Naive thymus-derived CD4-positive, alpha-beta T cell (primary cell): ENCODE measurements around the gene SELENOO. TPM values are rescaled to one million over a fixed set of nuclear protein-coding genes. Genes with fewer than 3 reads are reported as not detected.

Source experiments
- ATAC-seq: fragments of 150-1000 bp; cut with Tn5 transposase; 2 replicates; pipeline ENCODE4 v1.10.0; 2021; ENCODE audit warnings: mild to moderate bottlenecking, moderate library complexity
- CTCF ChIA-PET: fragments of 350-600 bp; sonication (Branson Sonifier 250); formaldehyde crosslinking; loops from one replicate; lab custom pipeline; 2021; ENCODE audit warnings: antibody characterized with exemption; lab: Charles Lee
- POLR2A ChIA-PET: fragments of 350-600 bp; sonication (Branson Sonifier 250); formaldehyde crosslinking; loops from one replicate; lab custom pipeline; 2021; ENCODE audit warnings: antibody characterized with exemption, inconsistent platforms; lab: Charles Lee
- DNase-seq, 9 donors: peaks; one replicate each; pipeline versions ENCODE4 v3.0.0 to v3.0.0-alpha.2; 2020 to 2022; ENCODE audit warnings: mixed read lengths in 1 of 9
- H3K27ac ChIP-seq: one replicate; pipeline ENCODE4 v1.7.0; 2013; ENCODE audit warnings: mild to moderate bottlenecking, low read depth, low read length, moderate library complexity
- H3K27me3 ChIP-seq, 2 donors: one replicate each; pipeline ENCODE4 v1.7.0; 2013; ENCODE audit warnings: low read length in 2 of 2, mild to moderate bottlenecking in 2 of 2, moderate library complexity in 2 of 2; ENCODE audit not compliant: control insufficient read depth in 2 of 2, insufficient read depth in 2 of 2
- H3K36me3 ChIP-seq, 3 experiments: 1 replicate in 2 of 3; 2 replicates in 1 of 3; pipeline ENCODE4 v1.7.0; 2013; ENCODE audit warnings: low read length in 3 of 3, mild to moderate bottlenecking in 3 of 3, moderate library complexity in 1 of 3; ENCODE audit not compliant: insufficient read depth in 3 of 3, control insufficient read depth in 2 of 3
- H3K4me1 ChIP-seq, 2 donors: one replicate each; pipeline ENCODE4 v1.7.0; 2013; ENCODE audit warnings: low read length in 2 of 2, mild to moderate bottlenecking in 2 of 2, moderate library complexity in 1 of 2; ENCODE audit not compliant: control insufficient read depth in 2 of 2, insufficient read depth in 2 of 2
- H3K4me3 ChIP-seq: 2 replicates; pipeline ENCODE4 v1.7.0; 2013; ENCODE audit warnings: mild to moderate bottlenecking, low read length
- H3K9me3 ChIP-seq, 3 experiments: 1 replicate in 2 of 3; 2 replicates in 1 of 3; pipeline ENCODE4 v1.7.0; 2013; ENCODE audit warnings: low read length in 3 of 3; ENCODE audit not compliant: control insufficient read depth in 2 of 3
- H3K27ac Mint-ChIP-seq, 9 donors: one replicate each; pipeline ENCODE4 v1.8.0; 2020 to 2022; ENCODE audit warnings: mixed read lengths in 9 of 9, mild to moderate bottlenecking in 8 of 9, moderate library complexity in 5 of 9, inconsistent platforms in 2 of 9
- H3K27me3 Mint-ChIP-seq, 5 donors: one replicate each; pipeline ENCODE4 v1.8.0; 2021 to 2022; ENCODE audit warnings: mixed read lengths in 5 of 5, mild to moderate bottlenecking in 1 of 5
- H3K36me3 Mint-ChIP-seq, 5 donors: one replicate each; pipeline ENCODE4 v1.8.0; 2020 to 2022; ENCODE audit warnings: mixed read lengths in 5 of 5, mild to moderate bottlenecking in 3 of 5, inconsistent platforms in 1 of 5
- H3K4me1 Mint-ChIP-seq, 7 donors: one replicate each; pipeline ENCODE4 v1.8.0; 2020 to 2022; ENCODE audit warnings: mixed read lengths in 7 of 7, mild to moderate bottlenecking in 3 of 7, inconsistent platforms in 1 of 7
- H3K4me3 Mint-ChIP-seq, 10 donors: one replicate each; pipeline ENCODE4 v1.8.0; 2020 to 2022; ENCODE audit warnings: mild to moderate bottlenecking in 10 of 10, mixed read lengths in 10 of 10, moderate library complexity in 6 of 10, inconsistent platforms in 2 of 10
- H3K9me3 Mint-ChIP-seq, 11 donors: one replicate each; pipeline ENCODE4 v1.8.0; 2020 to 2022; ENCODE audit warnings: mixed read lengths in 11 of 11, mild to moderate bottlenecking in 4 of 11, inconsistent platforms in 1 of 11, moderate library complexity in 1 of 11
- intact Hi-C, 2 donors: fragments of 100-400 bp; cut with micrococcal nuclease; formaldehyde crosslinking; loops; one replicate each; pipeline ENCODE4 v1.15.1; 2023
- polyA plus RNA-seq, 2 donors: library from polyadenylated mRNA; unstranded; fragments of 300-500 nt; fragmentation: Illumina TruSeq; gene quantifications; one replicate each; pipeline ENCODE4 v1.2.3, GENCODE V29; 2021
- total RNA-seq, 6 experiments: library from RNA in 5 of 6; stranded (reverse) in 5 of 6; gene quantifications; 1 replicate in 5 of 6; 2 replicates in 1 of 6; pipeline ENCODE4 v1.2.3 and lab custom pipeline; 2021 to 2026

SELENOO gene
- total and polyA plus RNA-seq, 7 experiments from 2014 or later = 3.4 to 36.6 (median 30.6) TPM

DNA sequence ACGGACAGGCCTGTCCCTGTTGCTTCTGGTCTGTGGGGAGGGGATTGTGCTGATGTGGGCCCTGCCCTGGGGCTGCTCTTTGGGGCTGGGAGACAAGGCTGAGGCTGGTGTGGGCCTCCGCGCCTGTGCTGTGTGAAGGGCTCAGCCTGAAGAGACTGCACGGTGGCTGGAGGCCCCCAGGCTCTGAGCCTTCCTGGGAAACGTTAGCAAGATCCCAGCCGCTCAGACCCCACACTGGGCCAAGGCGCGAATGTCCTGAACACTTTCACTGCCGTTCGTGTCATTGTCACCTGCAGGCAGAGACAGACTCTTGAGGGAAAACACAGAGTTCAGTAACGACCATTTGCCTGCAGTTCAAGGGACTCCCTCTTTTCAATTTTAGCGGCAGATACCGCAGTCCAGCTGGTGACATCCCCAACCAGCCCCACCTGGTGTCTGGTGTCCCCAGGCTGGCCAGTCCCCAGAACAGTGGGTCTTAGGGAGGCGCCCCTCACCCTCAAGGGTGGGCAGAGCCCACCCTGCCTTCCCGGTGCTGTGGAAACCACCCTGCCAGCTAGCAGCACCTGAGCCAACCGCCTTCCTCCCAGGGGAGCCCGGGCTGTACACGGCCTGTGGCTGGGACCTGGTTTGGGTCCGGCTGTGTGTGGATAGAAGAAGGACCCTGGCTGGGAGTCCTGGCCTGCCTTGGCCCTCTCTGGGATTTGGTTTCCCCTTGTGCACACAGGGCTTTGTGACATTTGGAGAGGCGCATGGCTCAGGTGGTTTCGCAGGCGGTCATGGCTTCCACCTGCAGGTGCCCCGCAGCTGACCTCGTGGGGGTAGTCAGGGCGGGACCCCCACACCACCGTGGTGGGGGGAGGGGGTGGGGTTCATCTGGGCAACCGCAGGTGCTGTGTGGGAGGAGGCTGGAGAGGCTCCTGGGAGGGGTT is 24.6 kb upstream of the SELENOO start:
- Histone ChIP-seq H3K9me3 (no peaks in the 10 kb centered on the region), H3K27me3 (no peaks in the 10 kb centered on the region), H3K4me3 (no peak overlapping the region), H3K27ac (no peak overlapping the region), H3K36me3 (no peaks in the 10 kb centered on the region), H3K4me1 (no peaks in the 10 kb centered on the region)
- Mint-ChIP-seq H3K36me3 (no peaks in the 10 kb centered on the region), H3K9me3 (peaks cover 0 to 3% (median 0%) of the 10 kb centered on the region in 11 donors), H3K27ac (no peak overlapping the region), H3K4me3 (no peak overlapping the region), H3K4me1 (peaks cover 0 to 6% (median 4%) of the 10 kb centered on the region in 7 donors), H3K27me3 (peaks cover under 1 to 37% (median 13%) of the 10 kb centered on the region in 5 donors)
- ChIA-PET CTCF (no interaction called here), POLR2A (interaction anchor here (2.0 kb wide), 1 partner anchor 11 kb away, joined by 5 read pairs; no protein-coding TSS in a partner anchor)
- ATAC-seq = no peak
- intact Hi-C loops = loop anchor here in 1 of 2 donors (1.0 to 10.0 kb wide), 2 partner anchors 7 to 181 kb away; no protein-coding TSS in a partner anchor
- DNase-seq = no peak

DNA sequence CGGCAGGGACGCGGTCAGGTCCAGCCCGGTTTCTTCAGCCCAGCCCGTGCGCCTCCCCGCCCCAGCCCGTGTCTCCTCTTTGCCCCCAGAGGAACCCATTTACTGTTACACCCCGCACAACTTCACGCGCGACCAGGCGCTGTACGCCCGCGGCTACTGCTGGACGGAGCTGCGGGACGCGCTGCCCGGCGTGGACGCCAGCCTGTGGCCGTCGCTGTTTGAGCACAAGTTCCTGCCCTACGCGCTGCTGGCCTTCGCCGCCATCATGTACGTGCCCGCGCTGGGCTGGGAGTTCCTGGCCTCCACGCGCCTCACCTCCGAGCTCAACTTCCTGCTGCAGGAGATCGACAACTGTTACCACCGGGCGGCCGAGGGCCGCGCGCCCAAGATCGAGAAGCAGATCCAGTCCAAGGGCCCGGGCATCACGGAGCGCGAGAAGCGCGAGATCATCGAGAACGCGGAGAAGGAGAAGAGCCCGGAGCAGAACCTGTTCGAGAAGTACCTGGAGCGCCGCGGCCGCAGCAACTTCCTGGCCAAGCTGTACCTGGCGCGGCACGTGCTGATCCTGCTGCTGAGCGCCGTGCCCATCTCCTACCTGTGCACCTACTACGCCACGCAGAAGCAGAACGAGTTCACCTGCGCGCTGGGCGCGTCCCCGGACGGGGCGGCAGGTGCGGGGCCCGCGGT is 23.8 kb upstream of the SELENOO start:
- H3K4me3 Mint-ChIP-seq = no peak overlapping the region
- peaks cover 0 to 33% (median 12%) of the 10 kb centered on the region in 5 donors for H3K27me3 Mint-ChIP-seq
- Histone ChIP-seq H3K27ac (no peak overlapping the region), H3K4me3 (no peak overlapping the region), H3K36me3 (no peaks in the 10 kb centered on the region), H3K4me1 (no peaks in the 10 kb centered on the region), H3K9me3 (no peaks in the 10 kb centered on the region), H3K27me3 (no peaks in the 10 kb centered on the region)
- H3K27ac Mint-ChIP-seq = no peak overlapping the region
- peaks cover 0 to 3% (median 0%) of the 10 kb centered on the region in 11 donors for H3K9me3 Mint-ChIP-seq
- ATAC-seq (no peak), DNase-seq (no peak)
- H3K4me1 Mint-ChIP-seq = peaks cover 0 to 6% (median 4%) of the 10 kb centered on the region in 7 donors
- intact Hi-C loops = loop anchor here in 1 of 2 donors (10.0 kb wide), 1 partner anchor 182 kb away; no protein-coding TSS in a partner anchor
- ChIA-PET POLR2A (interaction anchor here (2.0 kb wide), 1 partner anchor 10 kb away, joined by 5 read pairs; no protein-coding TSS in a partner anchor), CTCF (no interaction called here)
- H3K36me3 Mint-ChIP-seq = no peaks in the 10 kb centered on the region

DNA sequence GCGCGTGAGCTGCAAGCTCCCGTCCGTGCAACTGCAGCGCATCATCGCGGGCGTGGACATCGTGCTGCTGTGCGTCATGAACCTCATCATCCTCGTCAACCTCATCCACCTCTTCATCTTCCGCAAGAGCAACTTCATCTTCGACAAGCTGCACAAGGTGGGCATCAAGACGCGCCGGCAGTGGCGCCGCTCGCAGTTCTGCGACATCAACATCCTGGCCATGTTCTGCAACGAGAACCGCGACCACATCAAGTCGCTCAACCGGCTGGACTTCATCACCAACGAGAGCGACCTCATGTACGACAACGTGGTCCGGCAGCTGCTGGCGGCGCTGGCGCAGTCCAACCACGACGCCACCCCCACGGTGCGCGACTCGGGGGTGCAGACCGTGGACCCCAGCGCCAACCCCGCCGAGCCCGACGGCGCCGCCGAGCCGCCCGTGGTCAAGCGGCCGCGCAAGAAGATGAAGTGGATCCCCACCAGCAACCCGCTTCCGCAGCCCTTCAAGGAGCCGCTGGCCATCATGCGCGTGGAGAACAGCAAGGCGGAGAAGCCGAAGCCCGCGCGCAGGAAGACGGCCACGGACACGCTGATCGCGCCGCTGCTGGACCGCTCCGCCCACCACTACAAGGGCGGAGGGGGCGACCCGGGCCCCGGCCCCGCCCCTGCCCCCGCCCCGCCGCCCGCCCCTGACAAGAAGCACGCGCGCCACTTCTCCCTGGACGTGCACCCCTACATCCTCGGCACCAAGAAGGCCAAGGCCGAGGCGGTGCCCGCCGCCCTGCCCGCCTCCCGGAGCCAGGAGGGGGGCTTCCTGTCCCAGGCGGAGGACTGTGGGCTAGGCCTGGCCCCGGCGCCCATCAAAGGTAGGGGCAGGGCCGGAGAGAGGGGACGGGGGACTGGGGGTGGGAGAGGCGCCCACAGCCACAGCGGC is 23.0 kb upstream of the SELENOO start:
- intact Hi-C loops = loop anchor here in 1 of 2 donors (10.0 kb wide), 1 partner anchor 183 kb away; no protein-coding TSS in a partner anchor
- H3K9me3 ChIP-seq = no peaks in the 10 kb centered on the region
- Mint-ChIP-seq H3K4me3 (no peak overlapping the region), H3K36me3 (no peaks in the 10 kb centered on the region), H3K27me3 (peaks cover 0 to 25% (median 6%) of the 10 kb centered on the region in 5 donors), H3K4me1 (peaks cover 0 to 6% (median 4%) of the 10 kb centered on the region in 7 donors), H3K9me3 (peaks cover 0 to 3% (median 0%) of the 10 kb centered on the region in 11 donors), H3K27ac (no peak overlapping the region)
- H3K4me3 ChIP-seq = no peak overlapping the region
- DNase-seq (no peak), ATAC-seq (no peak)
- no peak overlapping the region for H3K27ac ChIP-seq
- no peaks in the 10 kb centered on the region for H3K4me1 ChIP-seq
- no peaks in the 10 kb centered on the region for H3K36me3 ChIP-seq
- H3K27me3 ChIP-seq = no peaks in the 10 kb centered on the region
- ChIA-PET CTCF (no interaction called here), POLR2A (no interaction called here)

DNA sequence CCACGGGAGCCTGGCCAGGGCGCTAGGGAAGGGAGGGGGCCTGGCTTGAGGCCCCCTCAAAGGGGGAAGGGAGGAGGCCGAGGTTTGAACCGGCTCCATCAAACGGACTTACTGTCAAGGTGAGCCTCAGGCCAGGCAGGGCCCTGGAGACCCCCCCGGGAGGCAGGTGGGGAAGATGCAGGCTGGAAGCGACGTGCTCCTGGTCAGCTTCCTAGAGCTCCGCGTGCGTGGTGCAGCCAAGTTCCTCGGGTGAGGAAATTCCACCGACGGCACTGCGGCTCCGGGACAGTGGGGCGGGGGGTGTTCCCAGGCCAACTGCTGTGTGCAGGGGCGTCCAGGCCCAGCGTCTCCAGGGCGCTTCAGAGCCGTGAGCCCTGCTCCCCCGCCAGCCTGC is 22.3 kb upstream of the SELENOO start:
- peaks cover 0 to 7% (median 4%) of the 10 kb centered on the region in 7 donors for H3K4me1 Mint-ChIP-seq
- no peak overlapping the region for H3K4me3 Mint-ChIP-seq
- no peak overlapping the region for H3K27ac ChIP-seq
- H3K9me3 ChIP-seq = no peaks in the 10 kb centered on the region
- DNase-seq (peak in 1 of 9 donors; percentile 20), ATAC-seq (no peak)
- H3K4me3 ChIP-seq = no peak overlapping the region
- intact Hi-C loops = loop anchor here in 1 of 2 donors (10.0 kb wide), 1 partner anchor 184 kb away; no protein-coding TSS in a partner anchor
- POLR2A ChIA-PET = no interaction called here
- H3K4me1 ChIP-seq = no peaks in the 10 kb centered on the region
- H3K36me3 Mint-ChIP-seq = no peaks in the 10 kb centered on the region
- H3K9me3 Mint-ChIP-seq = peaks cover 0 to 3% (median 0%) of the 10 kb centered on the region in 11 donors
- H3K27me3 Mint-ChIP-seq = peaks cover 0 to 20% (median 5%) of the 10 kb centered on the region in 5 donors
- no peaks in the 10 kb centered on the region for H3K36me3 ChIP-seq
- CTCF ChIA-PET = no interaction called here
- H3K27ac Mint-ChIP-seq = no peak overlapping the region
- no peaks in the 10 kb centered on the region for H3K27me3 ChIP-seq

DNA sequence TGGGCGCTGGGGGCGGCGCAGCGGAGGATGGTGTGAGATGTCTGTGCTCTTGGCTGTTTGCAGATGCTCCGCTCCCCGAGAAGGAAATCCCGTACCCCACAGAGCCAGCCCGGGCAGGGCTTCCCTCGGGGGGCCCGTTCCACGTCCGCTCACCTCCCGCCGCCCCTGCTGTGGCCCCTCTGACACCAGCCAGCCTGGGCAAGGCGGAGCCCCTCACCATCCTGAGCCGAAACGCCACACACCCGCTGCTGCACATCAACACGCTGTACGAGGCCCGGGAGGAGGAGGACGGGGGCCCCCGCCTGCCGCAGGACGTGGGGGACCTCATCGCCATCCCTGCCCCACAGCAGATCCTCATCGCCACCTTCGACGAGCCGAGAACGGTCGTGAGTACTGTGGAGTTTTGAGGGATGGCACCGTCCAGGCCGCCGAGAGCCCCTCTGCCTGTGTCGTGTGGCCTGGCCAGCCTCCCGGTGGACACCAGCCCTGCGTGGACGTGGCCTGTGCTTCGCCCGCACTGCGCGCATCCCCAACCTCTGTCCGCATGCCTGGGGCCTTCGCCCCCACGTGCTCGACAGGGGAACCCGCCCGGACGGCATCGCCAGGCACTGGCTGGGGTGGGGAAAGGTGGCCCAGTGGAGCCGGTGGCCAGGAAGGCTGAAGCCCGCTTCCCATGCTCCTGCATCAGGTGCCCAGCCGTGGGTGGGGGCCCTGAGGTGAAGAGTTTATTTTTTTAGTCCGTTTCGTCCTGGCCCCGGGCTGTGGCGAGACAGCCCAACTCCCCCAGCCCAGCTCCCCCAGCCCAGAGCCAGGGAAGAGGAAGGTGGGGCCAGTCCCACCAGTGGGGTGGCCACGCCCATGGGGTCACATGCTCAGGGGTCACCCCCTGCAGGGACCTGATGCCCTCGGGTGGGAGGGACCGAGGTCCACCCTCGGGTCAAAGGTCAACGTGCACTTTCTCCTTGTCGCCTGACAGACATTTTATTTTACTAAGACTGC is 21.6 kb upstream of the SELENOO start:
- ChIA-PET POLR2A (no interaction called here), CTCF (no interaction called here)
- Mint-ChIP-seq H3K36me3 (no peaks in the 10 kb centered on the region), H3K9me3 (peaks cover 0 to 3% (median 0%) of the 10 kb centered on the region in 11 donors), H3K27me3 (peaks cover 0 to 14% (median 5%) of the 10 kb centered on the region in 5 donors), H3K4me3 (peak overlapping the region in 1 of 10 donors; percentile 34), H3K27ac (peak overlapping the region in 2 of 9 donors; percentile 26 to 42), H3K4me1 (peaks cover 0 to 10% (median 4%) of the 10 kb centered on the region in 7 donors)
- DNase-seq = peak in 1 of 9 donors; percentile 22
- Histone ChIP-seq H3K27ac (no peak overlapping the region), H3K27me3 (no peaks in the 10 kb centered on the region), H3K4me3 (no peak overlapping the region), H3K4me1 (no peaks in the 10 kb centered on the region), H3K36me3 (no peaks in the 10 kb centered on the region), H3K9me3 (no peaks in the 10 kb centered on the region)
- intact Hi-C loops = loop anchor here in 1 of 2 donors (10.0 kb wide), 1 partner anchor 184 kb away; no protein-coding TSS in a partner anchor
- peak; percentile 7 for ATAC-seq
